Panc1 (cell line): ENCODE results near the gene KDM1A.

Experiments used
- POLR2AphosphoS5 ChIP-seq: IDR thresholded peaks from 2 replicates; pipeline ENCODE4 v1.6.1; 2012; ENCODE audit warnings: mild to moderate bottlenecking, low read depth, low read length, moderate library complexity
- TCF7L2 ChIP-seq: IDR thresholded peaks from 2 replicates; pipeline ENCODE4 v1.6.1; 2011; ENCODE audit warnings: mild to moderate bottlenecking, low read depth, low read length, inconsistent platforms
- TF ChIP-seq, protein P1 (sequence below): fragments of 450-650 bp; IDR thresholded peaks from 2 replicates; pipeline ENCODE4 v1.5.1; 2017; ENCODE audit warnings: mild to moderate bottlenecking

DNA sequence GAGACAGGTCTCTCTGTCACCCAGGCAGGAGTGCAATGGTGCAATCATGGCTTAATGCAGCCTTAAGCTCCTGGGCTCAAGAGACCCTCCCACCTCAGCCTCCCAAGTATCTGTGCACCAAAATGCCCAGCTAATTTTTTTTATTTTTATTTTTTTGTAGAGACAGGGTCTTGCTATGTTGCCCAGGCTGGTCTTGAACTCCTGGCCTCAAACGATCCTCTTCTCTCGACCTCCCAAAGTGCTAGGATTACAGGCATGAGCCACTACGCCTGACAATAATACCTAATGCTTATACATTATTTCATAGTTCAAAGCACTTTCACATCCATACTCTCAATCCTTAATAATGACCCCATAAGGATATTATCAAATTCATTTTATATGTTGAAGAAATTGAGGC is 101.1 kb downstream of the KDM1A start:
- TF ChIP-seq, protein P1, sequence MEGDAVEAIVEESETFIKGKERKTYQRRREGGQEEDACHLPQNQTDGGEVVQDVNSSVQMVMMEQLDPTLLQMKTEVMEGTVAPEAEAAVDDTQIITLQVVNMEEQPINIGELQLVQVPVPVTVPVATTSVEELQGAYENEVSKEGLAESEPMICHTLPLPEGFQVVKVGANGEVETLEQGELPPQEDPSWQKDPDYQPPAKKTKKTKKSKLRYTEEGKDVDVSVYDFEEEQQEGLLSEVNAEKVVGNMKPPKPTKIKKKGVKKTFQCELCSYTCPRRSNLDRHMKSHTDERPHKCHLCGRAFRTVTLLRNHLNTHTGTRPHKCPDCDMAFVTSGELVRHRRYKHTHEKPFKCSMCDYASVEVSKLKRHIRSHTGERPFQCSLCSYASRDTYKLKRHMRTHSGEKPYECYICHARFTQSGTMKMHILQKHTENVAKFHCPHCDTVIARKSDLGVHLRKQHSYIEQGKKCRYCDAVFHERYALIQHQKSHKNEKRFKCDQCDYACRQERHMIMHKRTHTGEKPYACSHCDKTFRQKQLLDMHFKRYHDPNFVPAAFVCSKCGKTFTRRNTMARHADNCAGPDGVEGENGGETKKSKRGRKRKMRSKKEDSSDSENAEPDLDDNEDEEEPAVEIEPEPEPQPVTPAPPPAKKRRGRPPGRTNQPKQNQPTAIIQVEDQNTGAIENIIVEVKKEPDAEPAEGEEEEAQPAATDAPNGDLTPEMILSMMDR: no peak
- TF ChIP-seq POLR2AphosphoS5 (no peak), TCF7L2 (no peak)
